22Rv1 (cell line): ENCODE results near the gene SCGB3A2.

Experiments used
- ZFX ChIP-seq: fragments of 450-650 bp; IDR thresholded peaks from 2 replicates; pipeline ENCODE4 v1.6.1; 2017; ENCODE audit warnings: antibody characterized with exemption, borderline replicate concordance
- TF ChIP-seq, protein P1 (sequence below): fragments of 450-650 bp; IDR thresholded peaks from 2 replicates; pipeline ENCODE4 v1.5.1; 2017; ENCODE audit warnings: mild to moderate bottlenecking

DNA sequence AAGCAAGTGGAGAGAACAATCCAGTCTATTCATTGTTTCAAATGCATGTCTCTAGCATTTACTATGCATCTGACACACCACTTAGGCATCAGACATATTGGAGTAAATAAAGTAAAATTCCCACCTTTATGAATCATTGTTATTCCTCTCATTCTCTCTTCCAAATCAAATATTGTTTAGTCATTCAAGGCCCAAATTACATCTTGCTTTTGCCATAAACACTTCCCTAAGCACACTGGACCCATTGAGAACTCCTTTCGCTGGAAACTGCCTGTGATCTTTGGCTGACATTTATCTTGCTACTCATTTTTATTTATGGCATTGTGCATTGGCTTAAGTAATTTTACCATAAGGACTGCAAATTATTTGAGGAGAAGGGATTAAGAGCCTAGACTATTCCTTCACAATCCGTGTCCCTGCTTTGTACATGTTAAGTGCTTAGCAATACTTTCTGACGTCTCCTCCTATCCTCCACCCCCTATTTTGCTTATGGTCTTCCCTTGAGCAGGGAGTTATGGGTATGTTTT, 20.4 kb downstream of the SCGB3A2 start:
- TF ChIP-seq, protein P1, sequence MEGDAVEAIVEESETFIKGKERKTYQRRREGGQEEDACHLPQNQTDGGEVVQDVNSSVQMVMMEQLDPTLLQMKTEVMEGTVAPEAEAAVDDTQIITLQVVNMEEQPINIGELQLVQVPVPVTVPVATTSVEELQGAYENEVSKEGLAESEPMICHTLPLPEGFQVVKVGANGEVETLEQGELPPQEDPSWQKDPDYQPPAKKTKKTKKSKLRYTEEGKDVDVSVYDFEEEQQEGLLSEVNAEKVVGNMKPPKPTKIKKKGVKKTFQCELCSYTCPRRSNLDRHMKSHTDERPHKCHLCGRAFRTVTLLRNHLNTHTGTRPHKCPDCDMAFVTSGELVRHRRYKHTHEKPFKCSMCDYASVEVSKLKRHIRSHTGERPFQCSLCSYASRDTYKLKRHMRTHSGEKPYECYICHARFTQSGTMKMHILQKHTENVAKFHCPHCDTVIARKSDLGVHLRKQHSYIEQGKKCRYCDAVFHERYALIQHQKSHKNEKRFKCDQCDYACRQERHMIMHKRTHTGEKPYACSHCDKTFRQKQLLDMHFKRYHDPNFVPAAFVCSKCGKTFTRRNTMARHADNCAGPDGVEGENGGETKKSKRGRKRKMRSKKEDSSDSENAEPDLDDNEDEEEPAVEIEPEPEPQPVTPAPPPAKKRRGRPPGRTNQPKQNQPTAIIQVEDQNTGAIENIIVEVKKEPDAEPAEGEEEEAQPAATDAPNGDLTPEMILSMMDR, result no peak
- no peak for TF ChIP-seq ZFX
